K562 (cell line): ENCODE data around the gene KIAA1614. TPM values are rescaled to one million over a fixed set of nuclear protein-coding genes. Genes with fewer than 3 reads are reported as not detected.

Experiments
- BACH1 ChIP-seq: fragments of 200-800 bp; sonication (Bioruptor generic); IDR thresholded peaks from 2 replicates; pipeline ENCODE4 v1.6.1; 2016; ENCODE audit warnings: missing genetic modification characterization, missing compliant biosample characterization
- HDAC2 ChIP-seq: fragments of 450-650 bp; IDR thresholded peaks from 2 replicates; pipeline ENCODE4 v1.6.1; 2016; ENCODE audit warnings: mild to moderate bottlenecking
- HDGF ChIP-seq: fragments of 450-650 bp; IDR thresholded peaks from 2 replicates; pipeline ENCODE4 v1.6.1; 2016
- NFE2L1 ChIP-seq: fragments of 450-650 bp; IDR thresholded peaks from 2 replicates; pipeline ENCODE4 v1.6.1; 2016; ENCODE audit warnings: missing genetic modification characterization, low read depth, mild to moderate bottlenecking, missing compliant biosample characterization, moderate library complexity, borderline replicate concordance
- NFXL1 ChIP-seq: fragments of 450-650 bp; formaldehyde crosslinking; IDR thresholded peaks from 2 replicates; pipeline ENCODE4 v1.4.0; 2021; ENCODE audit warnings: mild to moderate bottlenecking
- RBM25 ChIP-seq: fragments of 200-400 bp; formaldehyde crosslinking; IDR thresholded peaks from 2 replicates; pipeline ENCODE4 v1.6.1; 2018; ENCODE audit warnings: low read length, low read depth, moderate library complexity; ENCODE audit not compliant: severe bottlenecking
- RFX1 ChIP-seq: fragments of 450-650 bp; IDR thresholded peaks from 2 replicates; pipeline ENCODE4 v1.6.1; 2016; ENCODE audit warnings: mild to moderate bottlenecking, moderate library complexity
- SOX6 ChIP-seq: fragments of 450-650 bp; IDR thresholded peaks from 2 replicates; pipeline ENCODE4 v1.6.1; 2014; ENCODE audit warnings: mild to moderate bottlenecking
- XRCC3 ChIP-seq: fragments of 450-650 bp; IDR thresholded peaks from 2 replicates; pipeline ENCODE4 v1.6.1; 2017; ENCODE audit warnings: mild to moderate bottlenecking, moderate library complexity
- ZFP30 ChIP-seq: fragments of 250-450 bp; sonication (Bioruptor Pico); IDR thresholded peaks from 2 replicates; pipeline ENCODE4 v1.8.0; 2022; ENCODE audit warnings: moderate library complexity, mild to moderate bottlenecking, inconsistent platforms, borderline replicate concordance
- ZNF444 ChIP-seq: fragments of 250-450 bp; sonication (Bioruptor Pico); IDR thresholded peaks from 2 replicates; pipeline ENCODE4 v1.4.0; 2020; ENCODE audit warnings: mild to moderate bottlenecking, moderate library complexity
- polyA plus RNA-seq, 8 experiments: library from polyadenylated mRNA; depleted of rRNA in 4 of 8; stranded (reverse) in 5 of 8; unstranded in 3 of 8; fragments of >200 nt; fragmentation: Nextera tagmentation in 2 of 8; fragmentation: Illumina TruSeq in 1 of 8; extraction: Ambion mirVana in 2 of 8; extraction: Trizol in 1 of 8; gene quantifications; 2 replicates each; pipeline versions ENCODE4 v1.2.1 to v1.2.3, GENCODE V29; 2011 to 2014; ENCODE audit warnings: inconsistent platforms in 1 of 8, missing spikeins in 1 of 8
- total RNA-seq, 7 experiments: library from RNA; depleted of rRNA in 6 of 7; stranded (reverse); fragments of >200 nt in 6 of 7; fragmentation: Illumina TruSeq in 2 of 7; extraction: Trizol in 2 of 7; gene quantifications; 2 replicates each; pipeline versions ENCODE4 v1.2.1 to v1.2.3, GENCODE V29; 2011 to 2021; ENCODE audit warnings: low replicate concordance in 1 of 7
- TF ChIP-seq, protein P1 (sequence below), 3 experiments: IDR thresholded peaks in 2 of 3; conservative IDR thresholded peaks in 1 of 3; 2 replicates each; pipeline ENCODE4 v1.5.1; 2011 to 2012; ENCODE audit warnings: low read length in 3 of 3, mild to moderate bottlenecking in 3 of 3, control low read depth in 2 of 3, improper control_type of control experiment in 1 of 3, inconsistent platforms in 1 of 3, low read depth in 1 of 3, mixed read lengths in 1 of 3, moderate library complexity in 1 of 3; ENCODE audit not compliant: insufficient read depth in 2 of 3
- TF ChIP-seq, protein P2 (sequence below): fragments of 250-450 bp; sonication (Bioruptor Pico); IDR thresholded peaks from 2 replicates; pipeline ENCODE4 v1.4.0; 2020; ENCODE audit warnings: mild to moderate bottlenecking, moderate library complexity
- TF ChIP-seq, protein P3 (sequence below): sonication (generic); formaldehyde crosslinking; IDR thresholded peaks from 2 replicates; pipeline ENCODE4 v1.8.0; 2022; ENCODE audit warnings: mild to moderate bottlenecking, missing genetic modification reagents, borderline replicate concordance
- TF ChIP-seq, protein P4 (sequence below): fragments of 200-800 bp; sonication (Bioruptor generic); IDR thresholded peaks from 2 replicates; pipeline ENCODE4 v1.6.1; 2017; ENCODE audit warnings: missing genetic modification characterization, missing compliant biosample characterization
- TF ChIP-seq, protein P5 (sequence below), 2 experiments: IDR thresholded peaks; 2 replicates each; pipeline ENCODE4 v1.6.1; 2012; ENCODE audit warnings: improper control_type of control experiment in 2 of 2, low read depth in 2 of 2, low read length in 2 of 2, borderline replicate concordance in 1 of 2

KIAA1614 gene
- total and polyA plus RNA-seq, 9 of the 15 experiments (the other 6 are each of a cell fraction or from before 2014, with no cell fraction given) = 0.01 to 1.1 (median 0.15) TPM; not detected in 1

DNA sequence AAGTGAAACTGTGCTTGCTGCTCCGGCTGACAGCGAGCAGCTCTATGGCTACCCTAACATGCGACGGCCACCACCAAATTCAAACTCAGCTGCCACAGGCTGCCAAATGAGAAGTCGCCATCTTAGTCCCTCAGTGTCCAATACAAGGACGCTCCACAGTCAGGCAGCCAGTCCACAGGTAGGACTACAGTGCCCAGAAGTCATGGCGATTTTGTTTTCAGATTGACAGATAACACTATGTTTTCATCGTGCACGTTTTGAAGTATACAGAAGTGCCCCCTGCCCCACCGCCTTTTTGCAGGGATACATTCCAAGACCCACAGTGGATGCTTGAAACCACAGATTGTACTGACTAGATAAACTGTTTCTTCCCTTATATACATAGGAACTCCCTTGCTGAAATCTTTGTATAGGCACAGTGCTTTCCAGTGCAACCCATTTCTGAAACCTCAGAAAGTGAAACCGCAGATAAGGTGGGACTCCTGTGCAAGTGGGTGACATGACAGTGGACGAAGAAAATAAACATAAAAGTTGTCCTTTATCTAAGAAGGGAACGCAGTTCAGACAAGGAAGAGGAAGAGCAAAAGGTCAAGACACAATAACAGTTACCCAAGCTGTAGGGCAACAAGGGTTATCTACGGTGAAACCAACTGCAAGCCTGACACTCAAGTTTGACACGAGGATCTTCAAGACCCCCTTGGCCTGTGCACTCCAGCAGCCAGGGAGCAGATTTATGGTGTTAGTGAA lies 57.8 kb downstream of the KIAA1614 start (continued):
- TF ChIP-seq, protein P1, sequence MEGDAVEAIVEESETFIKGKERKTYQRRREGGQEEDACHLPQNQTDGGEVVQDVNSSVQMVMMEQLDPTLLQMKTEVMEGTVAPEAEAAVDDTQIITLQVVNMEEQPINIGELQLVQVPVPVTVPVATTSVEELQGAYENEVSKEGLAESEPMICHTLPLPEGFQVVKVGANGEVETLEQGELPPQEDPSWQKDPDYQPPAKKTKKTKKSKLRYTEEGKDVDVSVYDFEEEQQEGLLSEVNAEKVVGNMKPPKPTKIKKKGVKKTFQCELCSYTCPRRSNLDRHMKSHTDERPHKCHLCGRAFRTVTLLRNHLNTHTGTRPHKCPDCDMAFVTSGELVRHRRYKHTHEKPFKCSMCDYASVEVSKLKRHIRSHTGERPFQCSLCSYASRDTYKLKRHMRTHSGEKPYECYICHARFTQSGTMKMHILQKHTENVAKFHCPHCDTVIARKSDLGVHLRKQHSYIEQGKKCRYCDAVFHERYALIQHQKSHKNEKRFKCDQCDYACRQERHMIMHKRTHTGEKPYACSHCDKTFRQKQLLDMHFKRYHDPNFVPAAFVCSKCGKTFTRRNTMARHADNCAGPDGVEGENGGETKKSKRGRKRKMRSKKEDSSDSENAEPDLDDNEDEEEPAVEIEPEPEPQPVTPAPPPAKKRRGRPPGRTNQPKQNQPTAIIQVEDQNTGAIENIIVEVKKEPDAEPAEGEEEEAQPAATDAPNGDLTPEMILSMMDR (IDR thresholded peaks at IDR 0.05 in 2 of 3, conservative IDR thresholded peaks at IDR 0.05 in 1 of 3; ENCODE audit: insufficient read depth in 2 of 3, low read depth in 1 of 3, low read length in 3 of 3) = no peak
- TF ChIP-seq, protein P2, sequence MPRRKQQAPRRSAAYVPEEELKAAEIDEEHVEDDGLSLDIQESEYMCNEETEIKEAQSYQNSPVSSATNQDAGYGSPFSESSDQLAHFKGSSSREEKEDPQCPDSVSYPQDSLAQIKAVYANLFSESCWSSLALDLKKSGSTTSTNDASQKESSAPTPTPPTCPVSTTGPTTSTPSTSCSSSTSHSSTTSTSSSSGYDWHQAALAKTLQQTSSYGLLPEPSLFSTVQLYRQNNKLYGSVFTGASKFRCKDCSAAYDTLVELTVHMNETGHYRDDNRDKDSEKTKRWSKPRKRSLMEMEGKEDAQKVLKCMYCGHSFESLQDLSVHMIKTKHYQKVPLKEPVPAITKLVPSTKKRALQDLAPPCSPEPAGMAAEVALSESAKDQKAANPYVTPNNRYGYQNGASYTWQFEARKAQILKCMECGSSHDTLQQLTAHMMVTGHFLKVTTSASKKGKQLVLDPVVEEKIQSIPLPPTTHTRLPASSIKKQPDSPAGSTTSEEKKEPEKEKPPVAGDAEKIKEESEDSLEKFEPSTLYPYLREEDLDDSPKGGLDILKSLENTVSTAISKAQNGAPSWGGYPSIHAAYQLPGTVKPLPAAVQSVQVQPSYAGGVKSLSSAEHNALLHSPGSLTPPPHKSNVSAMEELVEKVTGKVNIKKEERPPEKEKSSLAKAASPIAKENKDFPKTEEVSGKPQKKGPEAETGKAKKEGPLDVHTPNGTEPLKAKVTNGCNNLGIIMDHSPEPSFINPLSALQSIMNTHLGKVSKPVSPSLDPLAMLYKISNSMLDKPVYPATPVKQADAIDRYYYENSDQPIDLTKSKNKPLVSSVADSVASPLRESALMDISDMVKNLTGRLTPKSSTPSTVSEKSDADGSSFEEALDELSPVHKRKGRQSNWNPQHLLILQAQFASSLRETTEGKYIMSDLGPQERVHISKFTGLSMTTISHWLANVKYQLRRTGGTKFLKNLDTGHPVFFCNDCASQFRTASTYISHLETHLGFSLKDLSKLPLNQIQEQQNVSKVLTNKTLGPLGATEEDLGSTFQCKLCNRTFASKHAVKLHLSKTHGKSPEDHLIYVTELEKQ (CRISPR knock-in tag) = no peak
- TF ChIP-seq ZFP30 (CRISPR knock-in tag) (no peak), XRCC3 (no peak), NFE2L1 (tag) (no peak), RBM25 (no peak), NFXL1 (CRISPR knock-in tag) (no peak), SOX6 (peak; percentile 94), ZNF444 (CRISPR knock-in tag) (no peak), HDGF (no peak), HDAC2 (peak; percentile 89; the same call in 1 of the 2 replicates), BACH1 (tag) (peak; percentile 33; the same call in 1 of the 2 replicates), RFX1 (no peak)
- TF ChIP-seq, protein P3, sequence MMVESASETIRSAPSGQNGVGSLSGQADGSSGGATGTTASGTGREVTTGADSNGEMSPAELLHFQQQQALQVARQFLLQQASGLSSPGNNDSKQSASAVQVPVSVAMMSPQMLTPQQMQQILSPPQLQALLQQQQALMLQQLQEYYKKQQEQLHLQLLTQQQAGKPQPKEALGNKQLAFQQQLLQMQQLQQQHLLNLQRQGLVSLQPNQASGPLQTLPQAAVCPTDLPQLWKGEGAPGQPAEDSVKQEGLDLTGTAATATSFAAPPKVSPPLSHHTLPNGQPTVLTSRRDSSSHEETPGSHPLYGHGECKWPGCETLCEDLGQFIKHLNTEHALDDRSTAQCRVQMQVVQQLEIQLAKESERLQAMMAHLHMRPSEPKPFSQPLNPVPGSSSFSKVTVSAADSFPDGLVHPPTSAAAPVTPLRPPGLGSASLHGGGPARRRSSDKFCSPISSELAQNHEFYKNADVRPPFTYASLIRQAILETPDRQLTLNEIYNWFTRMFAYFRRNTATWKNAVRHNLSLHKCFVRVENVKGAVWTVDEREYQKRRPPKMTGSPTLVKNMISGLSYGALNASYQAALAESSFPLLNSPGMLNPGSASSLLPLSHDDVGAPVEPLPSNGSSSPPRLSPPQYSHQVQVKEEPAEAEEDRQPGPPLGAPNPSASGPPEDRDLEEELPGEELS (CRISPR knock-in tag) = no peak
- TF ChIP-seq, protein P4, sequence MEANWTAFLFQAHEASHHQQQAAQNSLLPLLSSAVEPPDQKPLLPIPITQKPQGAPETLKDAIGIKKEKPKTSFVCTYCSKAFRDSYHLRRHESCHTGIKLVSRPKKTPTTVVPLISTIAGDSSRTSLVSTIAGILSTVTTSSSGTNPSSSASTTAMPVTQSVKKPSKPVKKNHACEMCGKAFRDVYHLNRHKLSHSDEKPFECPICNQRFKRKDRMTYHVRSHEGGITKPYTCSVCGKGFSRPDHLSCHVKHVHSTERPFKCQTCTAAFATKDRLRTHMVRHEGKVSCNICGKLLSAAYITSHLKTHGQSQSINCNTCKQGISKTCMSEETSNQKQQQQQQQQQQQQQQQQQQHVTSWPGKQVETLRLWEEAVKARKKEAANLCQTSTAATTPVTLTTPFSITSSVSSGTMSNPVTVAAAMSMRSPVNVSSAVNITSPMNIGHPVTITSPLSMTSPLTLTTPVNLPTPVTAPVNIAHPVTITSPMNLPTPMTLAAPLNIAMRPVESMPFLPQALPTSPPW (CRISPR knock-in tag) = peak; percentile 62; the same call in 1 of the 2 replicates
- TF ChIP-seq, protein P5, sequence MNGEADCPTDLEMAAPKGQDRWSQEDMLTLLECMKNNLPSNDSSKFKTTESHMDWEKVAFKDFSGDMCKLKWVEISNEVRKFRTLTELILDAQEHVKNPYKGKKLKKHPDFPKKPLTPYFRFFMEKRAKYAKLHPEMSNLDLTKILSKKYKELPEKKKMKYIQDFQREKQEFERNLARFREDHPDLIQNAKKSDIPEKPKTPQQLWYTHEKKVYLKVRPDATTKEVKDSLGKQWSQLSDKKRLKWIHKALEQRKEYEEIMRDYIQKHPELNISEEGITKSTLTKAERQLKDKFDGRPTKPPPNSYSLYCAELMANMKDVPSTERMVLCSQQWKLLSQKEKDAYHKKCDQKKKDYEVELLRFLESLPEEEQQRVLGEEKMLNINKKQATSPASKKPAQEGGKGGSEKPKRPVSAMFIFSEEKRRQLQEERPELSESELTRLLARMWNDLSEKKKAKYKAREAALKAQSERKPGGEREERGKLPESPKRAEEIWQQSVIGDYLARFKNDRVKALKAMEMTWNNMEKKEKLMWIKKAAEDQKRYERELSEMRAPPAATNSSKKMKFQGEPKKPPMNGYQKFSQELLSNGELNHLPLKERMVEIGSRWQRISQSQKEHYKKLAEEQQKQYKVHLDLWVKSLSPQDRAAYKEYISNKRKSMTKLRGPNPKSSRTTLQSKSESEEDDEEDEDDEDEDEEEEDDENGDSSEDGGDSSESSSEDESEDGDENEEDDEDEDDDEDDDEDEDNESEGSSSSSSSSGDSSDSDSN (IDR thresholded peaks at IDR 0.05; ENCODE audit: borderline replicate concordance in 1 of 2, low read depth in 2 of 2, low read length in 2 of 2) = no peak
